Ammon's horn (tissue), 1 donor: ENCODE data around the gene MPL.

Source experiments
- DNase-seq: peaks from one replicate; pipeline ENCODE4 v3.0.0-alpha.2; 2016; ENCODE audit warnings: low spot score

MPL gene

GRCh38 chr1:43325381-43325780 is 12.2 kb upstream of the MPL start:
- DNase-seq: no peak

DNA sequence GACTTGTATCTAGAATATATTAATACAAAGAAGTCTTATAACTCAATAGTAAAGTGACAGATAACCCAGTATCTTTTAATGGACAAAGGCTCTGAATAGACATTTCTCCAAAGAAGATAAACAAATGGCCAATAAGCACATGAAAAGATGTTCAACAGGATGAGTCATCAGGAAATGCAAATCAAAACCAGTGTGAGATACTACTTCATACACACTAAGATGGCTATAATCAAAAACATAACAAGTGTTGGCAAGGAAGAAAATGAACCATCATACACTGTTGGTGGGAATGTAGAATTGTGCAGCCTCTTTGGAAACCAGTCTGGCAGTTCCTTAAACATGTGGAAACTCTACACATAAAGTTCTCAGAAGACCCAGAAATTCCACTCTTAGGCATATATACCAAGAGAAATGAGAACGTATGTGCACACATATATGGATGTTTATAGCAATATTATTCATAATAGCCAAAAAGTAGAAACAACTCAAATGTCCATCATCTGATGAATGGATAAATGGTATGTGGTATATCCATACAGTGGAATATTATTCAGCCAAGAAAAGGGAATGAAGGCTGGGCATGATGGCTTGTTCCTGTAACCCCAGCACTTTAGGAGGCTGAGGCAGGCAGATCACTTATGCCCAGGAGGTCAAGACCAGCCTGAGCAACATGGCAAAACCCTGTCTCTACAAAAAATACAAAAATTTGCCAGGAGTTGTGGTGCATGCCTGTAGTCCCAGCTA is 9.9 kb upstream of the MPL start:
- DNase-seq: no peak

DNA sequence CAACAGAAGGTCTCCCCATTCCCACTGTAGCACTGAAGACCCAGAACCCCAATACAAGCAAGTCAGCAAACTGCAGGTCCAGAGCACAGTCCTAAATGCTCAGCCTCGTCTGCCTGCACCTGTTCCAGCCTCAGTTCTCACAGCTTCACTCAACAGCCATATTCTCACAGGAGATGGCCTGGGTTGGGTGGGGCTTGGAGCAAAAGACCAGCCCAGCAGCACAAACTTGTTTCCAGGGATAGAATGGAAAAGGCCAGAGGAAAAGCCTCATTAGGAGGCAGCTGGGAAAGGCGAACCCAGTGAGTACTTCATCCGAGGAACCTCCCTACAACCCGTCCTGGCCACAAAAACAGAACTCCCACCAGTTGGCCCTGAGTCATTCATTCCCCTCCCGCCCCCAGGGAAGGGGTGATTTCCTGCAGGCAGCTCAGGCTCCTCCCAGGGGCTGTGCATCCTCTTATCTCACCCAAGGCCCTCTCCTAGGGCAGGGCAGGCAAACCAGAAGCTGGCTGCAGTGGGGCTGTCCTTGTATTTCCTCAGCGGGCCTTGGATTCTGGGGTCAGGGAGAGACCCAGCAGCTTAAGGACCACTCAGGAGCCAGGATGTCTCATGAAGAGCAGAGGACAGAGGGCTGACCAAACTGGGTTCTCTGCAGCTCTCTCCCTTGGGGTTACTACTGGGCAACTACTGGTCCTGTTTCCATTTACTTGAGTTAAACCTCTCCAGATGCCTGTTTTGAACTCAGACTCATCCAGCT is 7.4 kb upstream of the MPL start:
- DNase-seq: no peak

- DNase-seq: no peak
Observed at GRCh38 chr1:43331688-43332087, 5.9 kb upstream of the MPL start.

DNA sequence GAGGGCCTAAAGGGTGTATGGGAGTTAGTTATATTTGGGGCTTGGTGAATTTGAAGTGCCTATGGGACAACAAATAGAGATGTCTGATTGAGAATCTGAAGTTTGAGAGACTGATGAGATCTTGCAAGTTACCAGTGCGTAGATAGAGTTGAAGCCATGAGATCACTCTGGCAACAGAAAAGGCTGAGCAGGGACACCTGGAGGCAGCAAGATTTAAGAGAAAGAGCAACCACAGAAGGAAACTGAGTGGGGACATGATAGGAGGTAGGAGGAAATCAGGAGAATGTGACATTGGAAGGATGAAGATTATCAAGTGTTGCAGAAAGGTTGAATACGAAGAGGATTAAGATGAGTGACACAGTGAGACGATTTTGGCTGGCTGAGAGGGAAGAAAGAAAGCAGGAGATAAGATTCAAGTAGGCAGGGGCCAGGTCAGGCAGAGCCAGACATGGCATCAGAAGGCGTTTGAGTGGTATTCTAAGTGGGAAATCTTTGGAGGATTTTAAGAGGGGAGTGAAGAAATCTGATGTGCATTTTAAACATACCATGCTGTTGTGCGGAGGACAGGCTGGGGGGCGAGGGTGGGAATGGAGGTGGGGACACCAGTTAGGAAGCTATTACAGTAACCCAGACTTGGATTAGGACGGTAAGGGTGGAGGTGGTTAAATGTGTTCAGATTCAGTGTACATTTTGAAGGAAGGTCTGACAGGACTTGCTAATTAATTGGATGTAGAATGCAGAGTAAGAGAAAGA is 3.0 kb upstream of the MPL start:
- DNase-seq: no peak

- no peak for DNase-seq
Observed at GRCh38 chr1:43338001-43338400, 383 bp downstream of the MPL start.

DNA sequence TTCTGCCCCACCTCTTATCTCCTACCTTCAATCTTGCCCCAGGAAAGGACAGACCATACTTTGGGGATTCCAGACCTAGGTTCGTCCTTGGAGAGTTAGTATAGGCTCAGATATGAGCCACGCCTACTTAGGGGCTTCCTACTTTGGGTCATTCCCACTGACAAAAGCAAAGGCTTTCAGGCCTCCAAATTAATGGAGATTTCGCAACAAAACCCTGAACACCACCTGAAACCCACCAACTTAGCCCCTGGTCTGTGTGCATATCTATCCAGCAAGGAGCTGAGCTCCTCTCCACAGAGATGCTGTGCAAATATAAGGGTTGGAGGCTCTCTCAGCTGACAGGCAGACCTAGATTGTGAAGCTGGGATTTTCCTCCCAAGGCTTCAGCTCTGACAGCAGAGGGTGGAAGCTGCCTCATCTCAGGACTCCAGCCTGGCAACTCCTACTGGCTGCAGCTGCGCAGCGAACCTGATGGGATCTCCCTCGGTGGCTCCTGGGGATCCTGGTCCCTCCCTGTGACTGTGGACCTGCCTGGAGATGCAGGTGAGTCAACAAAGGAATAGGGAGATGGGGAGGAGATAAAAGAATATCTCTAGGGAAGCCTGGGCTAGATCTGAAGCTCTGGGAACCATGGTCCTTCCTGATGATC is 2.1 kb downstream of the MPL start:
- DNase-seq: no peak

- no peak for DNase-seq
Observed at GRCh38 chr1:43340559-43340958, 2.9 kb downstream of the MPL start.

GRCh38 chr1:43344267-43344850 is 6.7 kb downstream of the MPL start:
- DNase-seq: no peak

- DNase-seq: no peak
Observed at GRCh38 chr1:43345120-43345519, 7.5 kb downstream of the MPL start.

- no peak for DNase-seq
Observed at GRCh38 chr1:43346636-43347035, 9.0 kb downstream of the MPL start.

DNA sequence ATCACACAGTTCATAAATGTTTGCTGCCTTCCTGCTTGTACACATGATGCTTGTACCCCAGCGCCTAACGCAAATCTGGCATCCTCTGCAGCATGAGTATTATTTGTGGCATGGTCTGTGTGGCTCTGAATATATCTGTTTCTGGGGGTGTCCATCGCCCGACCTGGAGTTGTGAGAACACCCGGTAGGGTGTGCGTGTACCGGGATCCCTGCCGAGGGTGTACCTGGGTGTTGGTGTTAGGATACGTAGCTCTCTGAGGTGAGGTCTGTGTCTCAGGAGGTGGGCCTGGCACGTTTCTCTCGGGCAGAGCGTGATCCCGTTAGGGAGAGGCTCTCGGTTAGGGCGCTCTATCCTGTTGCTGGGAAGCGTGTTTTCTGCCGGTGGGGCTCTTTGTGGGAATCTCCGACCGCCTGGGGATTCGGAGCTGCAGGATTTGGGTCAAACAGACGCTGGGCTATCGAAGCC is 10.8 kb downstream of the MPL start:
- DNase-seq: no peak

- DNase-seq: peak; percentile 57
Observed at GRCh38 chr1:43348809-43349593, 11.4 kb downstream of the MPL start.

GRCh38 chr1:43349594-43350306 is 12.1 kb downstream of the MPL start:
- peak; percentile 26 for DNase-seq

GRCh38 chr1:43350976-43351375 is 13.4 kb downstream of the MPL start:
- no peak for DNase-seq

DNA sequence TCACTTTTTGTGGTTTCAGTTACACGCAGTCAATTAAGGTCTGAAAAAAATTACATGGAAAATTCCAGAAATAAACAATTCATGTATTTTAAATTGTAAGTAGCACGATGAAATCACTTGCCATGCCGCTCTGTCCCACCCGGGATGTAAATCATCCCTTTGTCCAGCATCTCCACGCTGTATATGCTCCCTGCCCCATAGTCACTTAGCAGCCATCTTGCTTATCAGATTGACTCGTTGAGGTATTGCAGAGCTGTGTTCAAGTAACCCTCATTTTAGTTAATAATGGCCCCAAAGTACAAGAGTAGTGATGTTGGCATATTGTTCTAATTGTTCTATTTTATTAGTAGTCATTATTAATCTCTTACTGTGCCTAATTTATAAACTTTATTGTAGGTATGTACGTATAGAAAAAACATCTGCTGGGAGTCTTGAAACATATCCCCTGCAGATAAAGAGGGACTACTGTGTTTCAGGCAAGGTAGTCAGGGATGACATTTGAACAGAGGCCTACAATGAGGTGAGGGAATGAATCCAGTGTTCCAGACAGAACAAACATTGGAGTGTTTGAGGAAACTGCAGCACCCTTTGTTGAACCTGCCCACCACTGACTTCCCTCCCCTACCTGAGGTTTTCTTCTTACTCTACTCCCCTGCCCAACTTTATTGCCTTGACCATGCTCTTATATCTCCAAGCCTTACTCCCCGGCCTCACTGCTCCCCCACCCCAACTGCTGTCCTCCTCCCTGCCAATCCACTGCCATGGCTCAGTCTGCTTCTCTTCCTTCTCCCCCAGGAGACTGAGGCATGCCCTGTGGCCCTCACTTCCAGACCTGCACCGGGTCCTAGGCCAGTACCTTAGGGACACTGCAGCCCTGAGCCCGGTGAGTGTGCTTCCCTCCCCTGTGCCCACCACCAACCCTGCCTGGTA is 14.1 kb downstream of the MPL start:
- DNase-seq: no peak

GRCh38 chr1:43352351-43352705 is 14.7 kb downstream of the MPL start:
- DNase-seq: no peak

GRCh38 chr1:43352881-43353280 is 15.3 kb downstream of the MPL start:
- no peak for DNase-seq

DNA sequence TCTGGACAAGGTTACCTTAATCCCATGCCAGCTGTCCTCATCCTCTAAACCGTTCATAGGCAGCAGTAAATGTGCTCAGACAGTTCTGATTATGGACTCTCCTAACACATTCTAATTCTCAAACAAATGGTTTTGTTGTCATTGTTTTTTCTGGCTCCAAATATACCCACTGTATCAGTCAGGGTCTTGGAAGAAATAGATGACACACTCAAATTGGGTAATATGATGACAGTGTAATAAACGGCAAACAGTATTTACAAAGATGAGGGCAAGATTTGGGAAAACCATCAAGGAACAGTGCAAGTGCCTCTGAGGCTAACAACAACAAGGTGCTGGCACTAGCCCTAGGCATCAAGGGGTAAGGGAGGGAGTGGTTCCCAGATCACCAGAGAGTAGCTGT is 16.9 kb downstream of the MPL start:
- DNase-seq: no peak
